ENCODE measurements around the gene CCP110.
"Not testable (repeated sequence)": the region's sequence is repeated elsewhere in the genome, so short reads cannot be mapped to it uniquely, and the experiment has no call there.

CCP110 gene

GRCh38 chr16:19512297-19512696, 11.4 kb upstream of the CCP110 start:
- DNase-seq (ENCODE audit: low read depth, low spot score): no peak

- no peak for DNase-seq (ENCODE audit: low read depth, low spot score)
These were observed 10.2 kb upstream of the CCP110 start for GRCh38 chr16:19513377-19514053.

GRCh38 chr16:19515757-19516156, 8.0 kb upstream of the CCP110 start:
- DNase-seq (ENCODE audit: low read depth, low spot score): no peak

GRCh38 chr16:19517424-19518089, 6.2 kb upstream of the CCP110 start:
- DNase-seq (ENCODE audit: low read depth, low spot score): no peak

GRCh38 chr16:19518388-19518787, 5.4 kb upstream of the CCP110 start:
- DNase-seq (ENCODE audit: low read depth, low spot score): no peak

GRCh38 chr16:19520861-19521331, 2.8 kb upstream of the CCP110 start:
- no peak for DNase-seq (ENCODE audit: low read depth, low spot score)

- DNase-seq (ENCODE audit: low read depth, low spot score): peak; percentile 91
These were observed 2.0 kb upstream of the CCP110 start, which contains the start of gene GDE1 for GRCh38 chr16:19521471-19522396. Gene GDE1, minus strand, starts transcription at chr16:19522098. Its CDS starts 134 bp downstream, at chr16:19521964.

- DNase-seq (ENCODE audit: low read depth, low spot score): no peak
These were observed 1.4 kb upstream of the CCP110 start for GRCh38 chr16:19522397-19522732.

- no peak for DNase-seq (ENCODE audit: low read depth, low spot score)
These were observed 982 bp upstream of the CCP110 start for GRCh38 chr16:19522760-19523159.

GRCh38 chr16:19523184-19523558, 571 bp upstream of the CCP110 start:
- no peak for DNase-seq (ENCODE audit: low read depth, low spot score)

- no peak for DNase-seq (ENCODE audit: low read depth, low spot score)
These were observed 544 bp downstream of the CCP110 start for GRCh38 chr16:19524356-19524615.

GRCh38 chr16:19524616-19525384, 1.1 kb downstream of the CCP110 start:
- DNase-seq (ENCODE audit: low read depth, low spot score): no peak

GRCh38 chr16:19525385-19525723, 1.6 kb downstream of the CCP110 start:
- DNase-seq (ENCODE audit: low read depth, low spot score): no peak

- no peak for DNase-seq (ENCODE audit: low read depth, low spot score)
These were observed 3.4 kb downstream of the CCP110 start for GRCh38 chr16:19527161-19527560.

GRCh38 chr16:19528666-19529065, 4.9 kb downstream of the CCP110 start:
- no peak for DNase-seq (ENCODE audit: low read depth, low spot score)

- no peak for DNase-seq (ENCODE audit: low read depth, low spot score)
These were observed 8.9 kb downstream of the CCP110 start for GRCh38 chr16:19532601-19533000.

- no peak for DNase-seq (ENCODE audit: low read depth, low spot score)
These were observed 16.7 kb downstream of the CCP110 start for GRCh38 chr16:19540241-19540970.

- no peak for DNase-seq (ENCODE audit: low read depth, low spot score)
These were observed 18.5 kb downstream of the CCP110 start for GRCh38 chr16:19542138-19542821.

GRCh38 chr16:19543278-19543996, 19.7 kb downstream of the CCP110 start:
- not testable (repeated sequence) for DNase-seq (ENCODE audit: low read depth, low spot score)

- DNase-seq (ENCODE audit: low read depth, low spot score): no peak
These were observed 24.4 kb downstream of the CCP110 start for GRCh38 chr16:19548144-19548543.
